ENCODE measurements around the gene FITM1.

Gene FITM1

DNA sequence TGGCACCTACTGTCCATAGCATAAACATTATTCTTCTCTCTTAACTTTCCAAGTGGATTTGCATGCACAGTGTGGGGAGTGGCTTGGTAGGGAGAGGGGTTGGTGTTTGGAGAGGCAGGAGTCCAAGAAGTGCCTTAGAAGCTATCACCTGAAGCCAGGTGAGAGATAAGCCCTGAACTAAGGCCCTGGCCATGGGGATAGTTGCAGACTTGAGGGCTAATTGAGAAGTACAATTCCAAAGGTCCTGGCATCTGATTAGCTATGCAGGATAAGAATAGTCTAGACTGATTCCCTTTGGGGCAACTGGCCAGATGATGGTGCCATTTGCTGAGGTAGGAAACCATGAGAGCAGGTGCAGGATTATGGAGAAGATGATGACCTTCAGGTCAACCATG, 38.4 kb upstream of the FITM1 start:
- ChIA-PET CTCF (interaction anchor here (0.8 to 13.9 kb wide), 14 partner anchors 12 to 216 kb away, joined by 3 to 246 read pairs (median 5); partner anchors contain the start of genes CARMIL3, CIDEB, CPNE6 and DCAF11), POLR2A (no interaction called here)
- DNase-seq (ENCODE audit: extremely low spot score), result no peak
- TF ChIP-seq, protein P1, sequence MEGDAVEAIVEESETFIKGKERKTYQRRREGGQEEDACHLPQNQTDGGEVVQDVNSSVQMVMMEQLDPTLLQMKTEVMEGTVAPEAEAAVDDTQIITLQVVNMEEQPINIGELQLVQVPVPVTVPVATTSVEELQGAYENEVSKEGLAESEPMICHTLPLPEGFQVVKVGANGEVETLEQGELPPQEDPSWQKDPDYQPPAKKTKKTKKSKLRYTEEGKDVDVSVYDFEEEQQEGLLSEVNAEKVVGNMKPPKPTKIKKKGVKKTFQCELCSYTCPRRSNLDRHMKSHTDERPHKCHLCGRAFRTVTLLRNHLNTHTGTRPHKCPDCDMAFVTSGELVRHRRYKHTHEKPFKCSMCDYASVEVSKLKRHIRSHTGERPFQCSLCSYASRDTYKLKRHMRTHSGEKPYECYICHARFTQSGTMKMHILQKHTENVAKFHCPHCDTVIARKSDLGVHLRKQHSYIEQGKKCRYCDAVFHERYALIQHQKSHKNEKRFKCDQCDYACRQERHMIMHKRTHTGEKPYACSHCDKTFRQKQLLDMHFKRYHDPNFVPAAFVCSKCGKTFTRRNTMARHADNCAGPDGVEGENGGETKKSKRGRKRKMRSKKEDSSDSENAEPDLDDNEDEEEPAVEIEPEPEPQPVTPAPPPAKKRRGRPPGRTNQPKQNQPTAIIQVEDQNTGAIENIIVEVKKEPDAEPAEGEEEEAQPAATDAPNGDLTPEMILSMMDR (IDR thresholded peaks at IDR 0.05; ENCODE audit: control extremely low read depth, extremely low read depth, low read depth, missing control alignments), result no peak

DNA sequence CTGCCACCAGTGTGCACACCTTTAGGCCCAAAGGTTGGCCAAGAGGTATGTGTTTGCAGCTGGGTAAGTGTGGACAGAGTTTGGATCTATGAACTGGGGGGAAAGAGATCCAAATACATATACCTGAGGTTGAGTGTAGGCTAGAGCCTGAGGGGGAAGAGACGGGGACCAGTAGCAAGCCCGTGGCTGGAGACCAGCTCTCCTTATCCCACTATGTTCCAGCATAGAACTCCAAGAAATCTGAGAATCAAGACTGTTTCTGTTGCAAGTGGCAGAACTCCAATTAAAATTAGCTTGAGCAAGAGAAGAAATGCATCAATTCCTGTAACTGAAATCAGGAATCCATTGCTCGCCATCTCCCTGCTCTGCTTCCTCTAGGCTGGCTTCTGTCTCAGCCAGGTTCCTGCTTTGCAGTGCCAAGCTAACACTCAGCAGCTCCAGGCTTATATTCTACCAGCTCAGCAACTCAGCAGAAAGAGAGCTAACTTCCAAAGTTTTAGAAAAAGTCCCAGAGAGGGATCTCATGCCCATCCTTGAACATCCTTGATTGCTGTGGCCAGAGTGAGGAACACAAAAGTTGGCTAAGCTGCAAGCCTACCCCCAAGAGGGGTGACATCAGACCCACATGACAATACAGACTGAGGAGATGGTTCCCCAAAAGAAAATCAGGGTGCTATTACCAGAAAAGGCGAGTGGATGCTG, 37.8 kb upstream of the FITM1 start:
- ChIA-PET POLR2A (no interaction called here), CTCF (interaction anchor here (0.7 to 13.9 kb wide), 15 partner anchors 12 to 215 kb away, joined by 3 to 246 read pairs (median 4); partner anchors contain the start of genes CARMIL3, CIDEB, CPNE6 and DCAF11)
- DNase-seq (ENCODE audit: extremely low spot score), result no peak
- TF ChIP-seq, protein P1 (IDR thresholded peaks at IDR 0.05; ENCODE audit: control extremely low read depth, extremely low read depth, low read depth, missing control alignments), result no peak

DNA sequence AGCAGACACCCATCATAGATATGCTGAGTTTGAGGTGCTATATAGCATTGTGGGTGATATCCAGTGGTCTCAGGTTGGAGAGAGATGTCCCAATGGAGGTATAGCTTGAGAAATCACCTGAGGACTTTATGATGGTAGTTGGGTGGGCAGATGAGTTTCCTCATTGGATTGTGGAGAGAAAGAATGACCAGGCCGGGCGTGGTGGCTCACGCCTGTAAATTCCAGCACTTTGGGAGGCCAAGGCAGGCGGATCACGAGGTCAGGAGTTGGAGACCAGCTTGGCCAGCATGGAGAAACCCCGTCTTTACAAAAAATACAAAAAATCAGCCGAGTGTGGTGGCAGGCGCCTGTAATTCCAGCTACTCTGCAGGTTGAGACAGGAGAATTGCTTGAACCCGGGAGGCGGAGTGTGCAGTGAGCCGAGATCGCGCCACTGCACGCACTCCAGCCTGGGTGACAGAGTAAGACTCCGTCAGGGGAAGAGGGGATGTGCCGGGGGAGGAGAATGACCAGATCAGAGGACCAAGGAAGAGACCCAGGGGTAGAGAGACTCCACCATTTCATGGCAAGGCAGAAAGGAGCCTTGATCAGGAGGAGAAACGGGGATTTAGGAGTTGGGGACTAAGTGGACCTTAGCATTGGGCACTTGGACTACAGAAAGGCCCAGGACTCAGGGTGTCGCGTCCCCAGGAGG, 37.1 kb upstream of the FITM1 start:
- DNase-seq (ENCODE audit: extremely low spot score), result no peak
- TF ChIP-seq, protein P1 (IDR thresholded peaks at IDR 0.05; ENCODE audit: control extremely low read depth, extremely low read depth, low read depth, missing control alignments), result no peak
- POLR2A ChIA-PET, result interaction anchor here (0.9 to 2.7 kb wide), 2 partner anchors 21 to 42 kb away, joined by 3 to 29 read pairs; partner anchors contain the start of genes DCAF11, NRL and PSME1
- CTCF ChIA-PET, result interaction anchor here (0.7 to 13.9 kb wide), 13 partner anchors 12 to 215 kb away, joined by 3 to 246 read pairs (median 6); partner anchors contain the start of genes CIDEB, CPNE6, DCAF11 and IRF9

DNA sequence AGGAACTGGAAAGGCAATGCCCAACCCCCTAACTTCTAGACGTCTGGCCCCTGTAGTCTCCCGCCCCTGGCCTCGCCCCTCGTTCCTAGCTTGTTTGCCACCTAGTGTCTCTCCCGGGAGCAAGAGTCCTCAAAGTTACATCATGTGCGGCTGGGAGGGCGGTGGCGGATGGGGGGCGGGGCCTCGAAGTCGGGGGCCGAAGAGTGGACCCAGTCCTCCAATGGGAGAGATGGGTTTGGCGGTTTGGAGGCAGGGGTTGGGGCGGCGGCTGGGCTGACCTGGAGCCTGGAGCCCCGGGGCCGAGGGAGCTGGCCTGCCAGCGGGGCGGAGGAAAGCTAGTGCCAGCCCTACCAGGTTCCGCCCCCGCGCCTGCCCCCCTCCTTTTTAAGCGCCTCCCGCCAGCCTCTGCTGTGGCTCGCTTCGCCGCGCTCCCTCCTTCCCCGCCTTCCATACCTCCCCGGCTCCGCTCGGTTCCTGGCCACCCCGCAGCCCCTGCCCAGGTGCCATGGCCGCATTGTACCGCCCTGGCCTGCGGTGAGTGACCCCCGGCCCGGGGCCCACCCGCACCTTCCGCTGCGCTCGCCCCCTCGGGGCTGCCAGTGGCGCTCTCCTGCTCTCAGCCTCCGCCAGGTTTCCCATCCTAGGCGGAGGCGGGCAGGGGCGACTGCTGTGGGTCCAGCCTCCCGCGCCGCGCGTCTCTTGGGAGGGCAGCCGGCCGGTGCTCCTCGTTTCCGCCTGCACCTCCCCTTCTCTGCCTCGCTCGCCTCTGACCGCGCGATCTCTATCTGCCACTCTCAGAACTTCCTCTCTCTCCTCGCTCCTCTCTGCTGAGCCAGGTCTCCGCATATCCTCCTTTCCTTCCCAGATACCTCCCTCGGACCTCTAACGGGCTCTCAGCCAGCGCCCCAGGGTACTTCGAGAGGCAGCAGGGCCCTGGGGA, 36.3 kb upstream of the FITM1 start, which contains the start of gene PCK2:
Gene PCK2 (plus strand): TSS at position 411 of the 940 bp plus-strand sequence. CDS start 95 bp downstream, at position 506.
- peak; percentile 91 for DNase-seq (ENCODE audit: extremely low spot score)
- POLR2A ChIA-PET, result interaction anchor here (0.9 to 2.7 kb wide), 5 partner anchors 20 to 67 kb away, joined by 3 to 29 read pairs (median 5); partner anchors contain the start of genes DCAF11, IRF9, NRL and PSME1
- CTCF ChIA-PET, result interaction anchor here (0.8 to 13.9 kb wide), 13 partner anchors 11 to 337 kb away, joined by 3 to 246 read pairs (median 5); partner anchors contain the start of genes CARMIL3, CPNE6, DCAF11 and EMC9
- TF ChIP-seq, protein P1 (IDR thresholded peaks at IDR 0.05; ENCODE audit: control extremely low read depth, extremely low read depth, low read depth, missing control alignments), result no peak

DNA sequence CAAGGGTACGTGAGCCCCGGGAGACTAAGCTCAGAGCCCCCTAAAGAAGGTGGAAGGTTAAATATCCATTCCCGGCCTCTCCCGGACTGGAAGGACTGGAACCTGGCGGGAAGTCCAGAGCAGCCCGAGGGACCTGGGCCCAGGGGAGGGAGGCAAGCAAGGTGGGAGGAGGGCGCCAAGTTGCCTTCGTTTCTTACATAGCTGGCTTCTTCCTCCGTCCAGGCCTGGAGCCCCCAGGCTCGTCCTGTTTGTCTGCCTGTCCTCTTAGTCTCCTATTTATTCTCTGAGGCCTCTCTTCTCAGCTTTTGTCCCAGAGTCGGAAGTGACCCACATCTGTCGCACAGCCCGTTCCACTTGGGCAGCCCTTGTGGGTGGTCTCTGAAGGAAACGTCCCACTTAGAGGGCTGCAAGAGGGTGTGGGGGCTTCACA, 35.6 kb upstream of the FITM1 start:
- no peak for DNase-seq (ENCODE audit: extremely low spot score)
- POLR2A ChIA-PET, result interaction anchor here (0.8 to 2.7 kb wide), 7 partner anchors 9 to 66 kb away, joined by 3 to 29 read pairs (median 5); partner anchors contain the start of genes DCAF11, EMC9, IRF9 and NRL
- TF ChIP-seq, protein P1 (IDR thresholded peaks at IDR 0.05; ENCODE audit: control extremely low read depth, extremely low read depth, low read depth, missing control alignments), result no peak
- CTCF ChIA-PET, result interaction anchor here (0.8 to 13.9 kb wide), 11 partner anchors 10 to 337 kb away, joined by 3 to 246 read pairs (median 3); partner anchors contain the start of genes CARMIL3, DCAF11, EMC9 and MDP1
